OCI-LY3 (cell line): ENCODE data around the gene IL1RL2.

Experiments used
- CTCF ChIP-seq: fragments of 200-600, 300-600 bp; sonication (generic); IDR thresholded peaks from 2 replicates; pipeline ENCODE4 v1.5.1; 2014; ENCODE audit warnings: antibody characterized with exemption, low read length, low read depth
- EZH2phosphoT487 ChIP-seq: fragments of 200-600 bp; shearing (Covaris generic); IDR thresholded peaks from 2 replicates; pipeline ENCODE4 v1.6.1; 2018; ENCODE audit warnings: antibody characterized with exemption, mixed run types, low read depth

GRCh38 chr2:102193074-102193473 lies 6.3 kb downstream of the IL1RL2 start:
- TF ChIP-seq EZH2phosphoT487 = no peak
- TF ChIP-seq CTCF = no peak
